Neutrophil (primary cell): ENCODE data around the gene VSIR.

Source experiments
- H3K27ac ChIP-seq: fragments of 200-600 bp; sonication (generic); 2 replicates; pipeline ENCODE4 v1.5.1; 2016; ENCODE audit warnings: mild to moderate bottlenecking, moderate library complexity
- H3K27me3 ChIP-seq: fragments of 200-600 bp; sonication (generic); 2 replicates; pipeline ENCODE4 v1.6.0; 2016; ENCODE audit warnings: mild to moderate bottlenecking
- H3K36me3 ChIP-seq: fragments of 200-600 bp; sonication (generic); 2 replicates; pipeline ENCODE4 v1.5.1; 2017
- H3K4me1 ChIP-seq, 2 experiments: fragments of 200-600 bp in 1 of 2; sonication (generic) in 1 of 2; 1 replicate in 1 of 2; 2 replicates in 1 of 2; pipeline versions ENCODE4 v1.5.1 to v1.6.1; 2013 to 2016; ENCODE audit warnings: low read depth in 1 of 2, low read length in 1 of 2, mild to moderate bottlenecking in 1 of 2, moderate library complexity in 1 of 2; ENCODE audit not compliant: control insufficient read depth in 1 of 2, insufficient read depth in 1 of 2
- H3K4me3 ChIP-seq, 2 experiments: fragments of 200-600 bp in 1 of 2; sonication (generic) in 1 of 2; 1 replicate in 1 of 2; 2 replicates in 1 of 2; pipeline ENCODE4 v1.5.1; 2013 to 2016; ENCODE audit warnings: low read depth in 1 of 2, low read length in 1 of 2, mild to moderate bottlenecking in 1 of 2, moderate library complexity in 1 of 2
- H3K9me3 ChIP-seq: fragments of 200-600 bp; sonication (generic); 2 replicates; pipeline ENCODE4 v1.5.1; 2016
- CTCF ChIP-seq: fragments of 200-600 bp; sonication (generic); IDR thresholded peaks from 2 replicates; pipeline ENCODE4 v1.5.1; 2016; ENCODE audit warnings: antibody characterized with exemption

Gene VSIR

GRCh38 chr10:71707240-71707789 lies 66.0 kb downstream of the VSIR start:
- Histone ChIP-seq H3K4me3 (no peak overlapping the region), H3K36me3 (peaks cover 3% of the 10 kb centered on the region)
- no peak for TF ChIP-seq CTCF

GRCh38 chr10:71706216-71707121 lies 66.9 kb downstream of the VSIR start:
- no peaks in the 10 kb centered on the region for H3K27me3 ChIP-seq
- H3K9me3 ChIP-seq, result no peaks in the 10 kb centered on the region
- no peak overlapping the region for H3K4me3 ChIP-seq
- no peak overlapping the region for H3K27ac ChIP-seq
- H3K4me1 ChIP-seq, result peaks cover 32 to 35% of the 10 kb centered on the region in 2 experiments
- peaks cover 3% of the 10 kb centered on the region for H3K36me3 ChIP-seq
- TF ChIP-seq CTCF, result no peak

More at GRCh38 chr10:71707240-71707789, 66.0 kb downstream of the VSIR start:
- Histone ChIP-seq H3K27me3 (no peaks in the 10 kb centered on the region), H3K4me1 (peaks cover 27 to 29% of the 10 kb centered on the region in 2 experiments), H3K27ac (no peak overlapping the region), H3K9me3 (no peaks in the 10 kb centered on the region)

GRCh38 chr10:71705582-71705981 lies 67.7 kb downstream of the VSIR start:
- Histone ChIP-seq H3K4me3 (no peak overlapping the region), H3K4me1 (peaks cover 38 to 42% of the 10 kb centered on the region in 2 experiments), H3K27me3 (no peaks in the 10 kb centered on the region), H3K9me3 (no peaks in the 10 kb centered on the region), H3K36me3 (peaks cover 3% of the 10 kb centered on the region), H3K27ac (no peak overlapping the region)
- TF ChIP-seq CTCF, result no peak

- H3K27ac ChIP-seq, result no peak overlapping the region
- H3K9me3 ChIP-seq, result no peaks in the 10 kb centered on the region
- H3K4me1 ChIP-seq, result peaks cover 45 to 47% of the 10 kb centered on the region in 2 experiments
- no peaks in the 10 kb centered on the region for H3K27me3 ChIP-seq
- no peak for TF ChIP-seq CTCF
- H3K4me3 ChIP-seq, result no peak overlapping the region
- peaks cover 3% of the 10 kb centered on the region for H3K36me3 ChIP-seq
Measured at GRCh38 chr10:71704816-71705215, 68.5 kb downstream of the VSIR start.

- peaks cover 3% of the 10 kb centered on the region for H3K36me3 ChIP-seq
- no peaks in the 10 kb centered on the region for H3K27me3 ChIP-seq
- TF ChIP-seq CTCF, result no peak
- no peaks in the 10 kb centered on the region for H3K9me3 ChIP-seq
- H3K27ac ChIP-seq, result no peak overlapping the region
- H3K4me1 ChIP-seq, result peaks cover 36 to 41% of the 10 kb centered on the region in 2 experiments
- no peak overlapping the region for H3K4me3 ChIP-seq
Measured at GRCh38 chr10:71703577-71703976, 69.7 kb downstream of the VSIR start.
